GM18870 (cell line): ENCODE results near the gene SFT2D1.
"Not testable (repeated sequence)": the region's sequence is repeated elsewhere in the genome, so short reads cannot be mapped to it uniquely, and the experiment has no call there.

Source experiments
- ATAC-seq: cut with Tn5 transposase; IDR thresholded peaks from one replicate; pipeline ENCODE4 v1.9.1; 2021; ENCODE audit warnings: moderate library complexity; ENCODE audit not compliant: unreplicated experiment

SFT2D1 gene

DNA sequence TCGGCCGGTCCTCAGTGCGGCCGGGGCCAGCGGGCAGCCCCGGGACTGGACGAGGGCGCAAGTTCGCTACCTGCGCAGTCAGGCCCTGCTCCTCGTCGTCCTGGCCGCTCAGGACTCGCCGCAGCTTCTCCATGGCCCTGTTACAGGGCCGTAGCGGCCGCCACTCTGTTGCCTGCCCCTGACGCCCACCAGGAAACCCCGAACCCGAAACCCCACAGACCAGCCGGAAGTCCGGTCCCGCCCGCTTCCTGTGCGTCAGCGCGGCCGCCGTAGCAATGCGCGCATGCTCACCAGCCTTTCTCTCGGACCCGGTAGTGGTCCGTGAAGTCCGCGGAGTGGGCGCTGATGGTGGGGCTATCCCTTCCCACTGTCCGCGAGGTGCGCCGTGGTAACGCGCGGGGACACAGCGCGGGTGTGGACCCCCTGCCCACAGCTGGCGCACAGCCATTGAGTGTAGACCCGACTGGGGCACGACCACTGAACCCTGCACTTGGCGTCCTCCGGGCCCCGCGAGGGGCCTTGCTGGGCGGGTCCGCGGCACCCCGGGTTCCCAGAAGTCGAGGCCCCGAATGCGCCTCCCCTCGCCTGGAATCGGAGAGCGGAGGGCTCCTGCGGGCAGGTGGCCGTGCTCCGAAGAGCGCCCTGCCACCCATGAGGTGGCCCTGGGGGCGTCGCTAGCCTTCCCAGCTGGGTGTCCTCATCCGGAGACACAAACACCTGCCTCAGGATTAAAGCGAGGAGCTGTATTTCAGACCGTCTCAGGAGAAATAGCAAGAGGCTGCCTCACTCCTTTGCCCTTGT lies at the start of gene SFT2D1:
SFT2D1 (minus strand) TSS at position 197 of the 801 bp plus-strand sequence; CDS start at position 133, 64 bp downstream.
- ATAC-seq = peak; percentile 85

DNA sequence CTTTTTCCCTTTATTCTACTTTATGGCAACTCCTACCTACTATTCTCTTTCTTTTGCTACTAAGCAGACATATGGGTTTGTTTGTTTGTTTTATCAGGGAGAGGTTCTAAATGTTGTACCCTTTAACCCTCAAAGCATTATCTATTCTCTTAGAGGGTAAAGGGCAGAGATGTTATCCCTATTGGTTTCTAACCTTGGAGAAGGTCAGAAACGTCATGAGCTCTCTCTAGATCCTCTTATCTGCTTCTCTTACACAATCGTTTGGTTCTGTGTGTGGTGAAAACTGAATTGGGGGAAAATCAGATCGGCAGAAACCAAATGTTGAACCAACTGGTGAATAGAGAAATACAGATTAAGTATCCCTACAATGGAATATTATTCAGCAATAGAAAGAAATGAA lies 46.8 kb upstream of the SFT2D1 start:
- no peak for ATAC-seq

DNA sequence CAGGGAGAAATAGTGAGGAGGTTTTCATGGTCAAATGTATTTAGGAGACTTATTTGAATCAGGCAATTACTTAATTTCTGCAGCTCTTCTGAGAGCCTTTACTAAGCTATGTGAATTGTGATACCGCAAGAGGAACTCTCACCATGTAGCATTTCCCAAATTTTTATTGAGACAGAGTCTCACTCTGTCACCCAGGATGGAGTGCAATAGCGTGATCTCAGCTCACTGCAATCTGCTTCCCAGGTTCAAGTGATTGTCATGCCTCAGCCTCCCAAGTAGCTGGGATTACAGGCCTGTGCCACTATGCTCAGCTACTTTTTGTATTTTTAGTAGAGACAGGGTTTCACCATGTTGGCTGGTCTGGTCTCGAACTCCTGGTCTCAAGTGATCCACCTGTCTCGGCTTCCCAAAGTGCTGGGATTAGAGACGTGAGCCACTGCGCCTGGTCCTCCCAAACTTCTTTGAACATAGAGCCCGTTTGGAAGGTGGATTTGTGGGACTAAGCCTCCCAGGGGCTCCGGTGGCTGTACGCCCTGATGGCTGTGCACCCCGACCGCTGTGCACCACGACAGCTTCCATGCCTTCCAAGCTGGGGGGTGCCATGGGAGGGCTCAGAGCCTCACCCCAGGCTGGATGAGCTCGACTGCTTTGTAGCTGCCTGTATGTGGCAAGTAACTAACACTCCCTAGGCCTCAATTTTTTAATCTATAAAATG lies 46.1 kb upstream of the SFT2D1 start:
- no peak for ATAC-seq

DNA sequence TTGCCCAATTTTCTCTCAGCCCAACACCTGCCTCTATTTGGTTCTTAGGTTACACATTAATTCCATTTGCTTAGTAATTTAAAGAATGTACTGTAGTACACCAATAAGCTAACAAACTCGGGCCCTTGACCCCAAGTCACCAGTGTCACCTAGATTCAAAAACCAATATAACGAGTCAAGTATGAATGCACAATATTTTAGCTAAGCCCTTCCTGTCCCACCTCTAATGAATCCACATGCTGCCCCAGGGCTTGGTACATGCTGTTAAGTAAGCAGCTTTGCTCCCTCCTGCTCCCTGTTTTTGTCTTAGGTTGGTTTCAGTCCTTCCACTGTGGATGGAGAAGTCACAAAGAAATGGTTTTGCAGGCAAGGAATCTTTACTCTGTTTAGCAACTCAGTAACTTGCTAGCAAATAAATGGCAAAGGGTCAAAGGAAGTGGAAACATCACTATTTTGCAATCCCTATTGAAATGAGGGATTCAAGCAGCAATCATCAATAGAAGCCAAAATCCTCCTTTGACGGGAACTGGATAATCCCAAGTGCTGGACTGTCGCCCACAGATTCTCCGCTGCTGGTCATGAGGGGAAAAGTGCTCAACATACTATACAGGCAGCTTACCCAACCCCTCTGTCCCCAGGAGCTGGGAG lies 45.4 kb upstream of the SFT2D1 start:
- ATAC-seq = no peak

DNA sequence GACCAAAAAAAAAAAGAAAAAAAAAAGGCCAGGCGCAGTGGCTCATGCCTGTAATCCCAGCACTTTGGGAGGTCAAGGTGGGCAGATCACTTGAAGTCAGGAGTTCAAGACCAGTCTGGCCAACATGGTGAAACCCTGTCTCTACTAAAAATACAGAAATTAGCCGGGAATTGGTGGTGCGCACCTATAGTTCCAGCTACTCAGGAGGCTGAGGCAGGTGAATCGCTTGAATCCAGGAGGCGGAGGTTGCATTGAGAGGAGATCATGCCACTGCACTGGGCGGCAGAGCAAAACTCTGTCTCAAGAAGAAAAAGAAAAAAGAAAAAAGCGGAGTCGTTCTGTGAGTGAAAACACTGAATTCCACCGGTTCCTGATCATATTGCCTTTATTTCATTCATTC lies 44.8 kb upstream of the SFT2D1 start:
- not testable (repeated sequence) for ATAC-seq

DNA sequence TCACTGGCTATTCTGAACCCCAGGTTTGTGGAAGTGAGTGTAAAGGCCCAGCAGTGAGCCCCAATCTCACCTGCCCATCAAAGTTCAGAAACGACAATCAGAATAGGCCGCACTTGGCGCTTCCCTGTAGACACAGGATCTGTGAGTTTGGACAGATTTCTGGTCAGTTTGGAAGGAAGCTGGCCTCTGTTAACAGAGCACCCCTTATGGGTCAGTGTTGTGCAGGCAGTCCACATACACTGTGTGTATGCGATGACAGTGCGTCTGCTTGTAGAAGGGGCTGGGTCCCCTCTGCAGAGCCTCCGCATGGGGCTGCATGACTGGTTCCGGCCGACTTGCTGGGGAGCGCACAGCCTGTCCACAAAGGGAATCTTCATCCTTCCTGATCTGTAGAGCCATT lies 43.8 kb upstream of the SFT2D1 start:
- ATAC-seq = no peak

DNA sequence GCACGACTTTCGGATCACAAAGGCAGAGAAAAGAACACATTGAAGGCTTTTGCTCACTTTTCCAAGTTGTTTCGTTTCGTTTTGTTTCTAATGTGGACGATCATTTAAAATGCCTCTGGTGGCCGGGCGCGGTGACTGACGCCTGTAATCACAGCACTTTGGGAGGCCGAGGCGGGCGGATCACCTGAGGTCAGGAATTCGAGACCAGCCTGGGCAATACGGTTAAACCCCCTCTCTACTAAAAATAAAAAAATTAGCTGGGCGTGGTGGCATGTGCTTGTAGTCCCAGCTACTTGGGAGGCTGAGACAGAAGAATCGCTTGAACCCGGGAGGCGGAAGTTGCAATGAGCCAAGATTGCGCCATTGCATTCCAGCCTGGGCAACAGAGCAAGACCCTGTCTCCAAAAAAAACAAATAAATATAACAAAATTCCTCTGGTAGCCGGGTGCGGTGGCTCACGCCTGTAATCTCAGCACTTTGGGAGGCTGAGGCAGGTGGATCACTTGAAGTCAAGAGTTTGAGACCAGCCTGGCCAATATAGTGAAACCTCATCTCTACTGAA lies 41.5 kb upstream of the SFT2D1 start:
- not testable (repeated sequence) for ATAC-seq

DNA sequence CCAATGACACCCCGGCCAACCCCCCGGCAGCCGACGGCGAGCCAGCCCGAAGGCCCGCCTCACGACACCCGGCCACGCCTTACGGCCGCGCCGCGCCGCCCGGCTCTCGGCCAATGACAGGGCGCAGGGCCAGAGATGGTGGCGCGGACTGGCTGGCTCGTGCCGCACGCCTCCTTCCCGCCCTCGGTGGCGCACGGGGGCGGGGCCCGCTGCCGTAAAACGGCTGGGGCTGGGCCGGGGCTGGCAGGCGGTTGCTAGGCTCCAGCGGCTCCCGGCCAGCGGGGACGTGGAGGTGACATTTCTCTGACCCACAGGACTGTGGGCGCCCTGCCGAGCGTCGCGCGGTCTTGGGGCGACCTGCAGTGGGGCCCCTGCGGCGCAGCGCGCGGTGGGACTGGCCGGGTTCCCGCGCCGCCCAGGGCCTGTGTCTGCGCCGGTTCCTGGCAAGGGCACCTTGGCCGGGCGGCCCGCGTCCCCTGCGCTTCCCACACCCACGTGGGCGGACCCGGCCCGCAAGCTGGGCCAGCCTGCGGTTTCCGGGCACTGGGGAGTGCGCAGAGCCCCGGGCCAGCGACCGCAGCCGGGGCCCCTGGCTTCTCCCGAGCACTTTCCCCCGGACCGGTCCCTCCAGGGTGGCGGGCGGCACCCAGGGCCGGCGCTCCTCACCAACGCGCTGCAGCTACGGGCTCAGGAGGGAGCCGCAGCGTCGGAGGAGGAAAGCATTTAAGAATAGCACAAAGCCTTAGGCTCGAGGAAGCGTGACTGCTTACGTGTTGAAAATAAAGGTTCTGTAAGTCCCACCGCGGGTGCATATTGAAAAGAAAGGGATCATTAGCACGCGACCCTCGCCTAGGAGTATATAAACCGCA lies 40.8 kb upstream of the SFT2D1 start, which contains the start of gene MPC1:
MPC1 (minus strand) TSS at position 8 of the 869 bp plus-strand sequence. CDS start 64 bp downstream, outside the sequence.
- ATAC-seq = peak; percentile 76

DNA sequence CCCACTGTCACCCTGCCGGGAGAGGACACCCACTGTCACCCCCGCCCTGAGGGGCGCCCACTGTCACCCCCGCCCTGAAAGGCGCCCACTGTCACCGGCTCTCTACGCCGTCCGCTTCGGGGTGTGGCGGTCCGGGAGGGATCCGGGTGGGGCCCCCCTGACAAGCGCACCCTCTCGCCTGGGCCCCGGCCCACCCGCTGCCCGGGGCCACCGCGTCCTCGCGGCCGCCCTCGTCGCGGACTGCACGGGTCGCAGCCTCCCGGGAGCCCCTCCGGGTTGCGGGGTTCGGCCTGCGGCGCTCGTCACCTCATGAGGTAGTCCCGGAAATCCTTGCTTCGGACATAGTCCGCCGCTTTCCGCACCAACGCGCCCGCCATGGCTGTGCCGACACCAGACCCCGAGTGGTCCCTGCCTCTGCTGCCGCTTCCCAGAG lies 40.2 kb upstream of the SFT2D1 start:
- ATAC-seq = peak; percentile 9

DNA sequence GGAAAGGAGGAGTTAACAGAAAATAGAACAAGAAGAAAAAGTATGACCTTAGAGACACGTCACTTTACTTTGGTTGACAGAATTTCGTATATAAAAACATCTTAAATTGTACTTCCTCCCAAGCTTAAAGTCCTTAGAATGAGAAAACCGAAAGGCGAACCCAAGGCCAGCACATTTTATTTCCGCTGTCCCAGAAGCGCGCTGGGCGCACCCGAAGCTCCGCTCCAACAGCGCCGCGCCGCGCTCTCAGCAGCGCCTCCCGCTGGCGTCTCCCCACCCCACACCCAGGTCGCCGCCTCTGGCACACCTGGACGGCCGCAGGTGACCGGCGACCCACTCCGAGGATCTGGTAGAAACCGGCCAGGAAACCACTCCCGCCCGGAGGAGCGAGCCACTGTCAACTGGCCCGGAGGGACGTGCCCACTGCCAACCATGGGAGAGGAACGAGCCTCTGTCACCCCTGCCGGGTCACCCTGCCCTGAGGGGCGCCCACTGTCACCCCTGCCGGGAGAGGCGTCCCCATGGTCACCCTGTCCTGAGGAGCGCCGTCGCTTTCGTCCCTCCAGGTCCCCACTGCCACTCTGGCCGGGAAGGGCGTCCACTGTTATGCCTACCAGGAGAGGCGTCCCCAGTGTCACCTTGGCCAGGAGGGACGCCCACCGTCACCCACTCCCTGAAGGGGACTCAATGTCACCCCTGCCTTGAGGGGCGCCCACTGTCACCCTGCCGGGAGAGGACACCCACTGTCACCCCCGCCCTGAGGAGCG lies 39.6 kb upstream of the SFT2D1 start:
- ATAC-seq = peak; percentile 39

DNA sequence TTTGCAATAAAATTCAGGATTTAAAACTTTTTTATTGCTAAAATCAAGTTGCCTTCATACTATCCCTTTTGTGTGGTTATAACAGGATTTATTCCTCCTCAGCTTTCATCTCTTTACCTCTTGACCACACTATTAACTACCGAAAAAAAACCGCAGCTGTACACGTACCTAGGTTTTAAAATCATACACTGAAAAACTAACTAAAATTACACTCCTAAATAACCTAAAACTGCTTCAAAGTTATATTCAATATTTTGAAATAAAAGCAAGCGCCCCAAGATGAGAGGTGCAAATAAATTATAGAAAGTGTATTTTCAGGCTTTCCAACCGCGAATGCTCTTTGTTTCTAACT lies 39.0 kb upstream of the SFT2D1 start:
- ATAC-seq = no peak

DNA sequence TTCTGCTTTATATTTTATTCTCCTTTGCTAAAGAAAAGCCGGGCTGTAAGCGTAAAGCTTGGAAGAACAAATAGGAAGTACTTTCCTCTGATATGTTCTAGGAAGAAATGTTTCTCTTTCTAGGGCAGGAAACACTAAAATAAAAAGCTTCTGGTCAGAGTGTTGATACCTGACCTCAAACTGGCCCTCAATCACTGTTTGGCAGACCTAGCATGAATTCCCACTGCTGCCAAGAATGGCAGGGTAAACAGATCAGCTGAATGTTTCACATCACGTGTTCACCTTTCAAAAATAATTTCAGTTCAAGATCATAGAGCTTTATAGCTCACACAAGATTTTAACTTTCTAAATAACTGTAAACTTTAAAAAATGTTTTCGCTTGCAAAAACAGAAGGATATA lies 37.5 kb upstream of the SFT2D1 start:
- no peak for ATAC-seq

DNA sequence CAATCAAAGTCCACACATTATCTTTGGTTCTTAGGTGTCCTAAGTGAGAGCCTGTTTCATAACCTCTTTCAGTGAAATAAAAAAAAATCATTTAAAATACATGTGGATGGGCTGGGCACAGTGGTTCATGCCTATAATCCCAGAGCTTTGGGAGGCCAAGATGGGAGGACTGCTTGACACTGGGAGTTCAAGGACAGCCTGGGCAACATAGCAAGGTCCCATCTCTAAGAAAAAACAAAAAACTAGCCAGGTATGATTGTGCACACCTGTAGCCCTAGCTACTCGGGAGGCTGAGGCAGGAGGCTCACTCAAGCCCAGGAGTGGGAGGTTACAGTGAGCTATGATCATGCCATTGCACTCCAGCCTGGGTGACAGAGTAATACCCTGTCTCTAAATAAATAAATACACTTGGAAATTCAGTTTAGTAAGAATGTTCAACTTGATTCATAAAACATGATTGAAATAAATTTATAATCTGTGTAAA lies 36.8 kb upstream of the SFT2D1 start:
- ATAC-seq = no peak

DNA sequence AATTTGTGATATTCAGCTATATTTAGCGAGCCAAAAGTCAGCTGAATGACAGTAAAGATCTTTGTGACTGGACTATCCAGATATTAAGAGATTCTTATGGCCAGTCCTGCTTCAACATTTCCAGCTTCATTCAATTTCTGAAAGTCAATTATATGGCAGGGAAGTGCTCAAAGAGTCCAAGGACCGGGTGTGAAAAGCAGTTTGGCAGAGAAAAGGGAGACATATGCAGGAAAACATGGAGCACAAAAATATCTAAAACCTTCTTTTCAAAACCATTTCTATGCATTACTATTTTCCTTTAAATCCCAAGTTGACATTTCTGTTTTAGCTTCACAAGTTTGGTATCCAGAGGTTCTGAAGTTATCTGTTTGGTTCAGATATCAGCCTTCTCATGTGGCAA lies 35.4 kb upstream of the SFT2D1 start:
- no peak for ATAC-seq

DNA sequence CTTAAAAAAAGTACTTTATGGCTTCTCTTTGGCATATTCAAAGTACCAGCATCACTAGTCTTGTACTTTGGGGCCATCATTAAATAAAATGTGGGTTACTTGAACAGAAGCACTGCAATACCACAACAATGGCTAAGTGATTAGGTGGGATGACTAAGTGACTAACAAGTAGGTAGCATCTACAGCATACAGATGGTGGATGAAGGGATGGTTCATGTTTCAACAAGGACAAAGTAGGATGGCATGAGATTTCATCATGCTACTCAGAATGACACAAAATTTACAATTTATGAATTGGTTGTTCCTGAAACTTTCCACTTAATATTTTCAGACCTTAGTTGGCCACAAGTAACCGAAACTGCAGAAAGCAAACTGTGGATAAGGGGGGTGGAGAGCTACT lies 32.7 kb upstream of the SFT2D1 start:
- no peak for ATAC-seq

DNA sequence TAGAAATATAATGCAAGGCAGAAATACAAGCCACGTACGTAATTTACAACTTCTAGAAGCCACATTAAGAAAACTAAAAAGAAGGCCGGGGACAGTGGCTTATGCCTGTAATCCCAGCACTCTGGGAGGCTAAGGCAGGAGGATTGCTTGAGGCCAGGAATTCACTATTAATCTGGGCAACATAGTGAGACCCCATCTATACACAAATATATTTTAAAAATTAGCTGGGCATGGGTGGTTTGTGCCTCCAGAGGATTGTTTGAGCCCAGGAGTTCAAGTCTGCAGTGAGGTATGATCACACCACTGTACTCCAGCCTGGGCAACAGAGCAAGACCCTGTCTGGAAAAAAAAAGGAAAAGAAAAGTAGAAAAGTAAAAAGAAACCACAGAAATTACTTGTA lies 28.1 kb upstream of the SFT2D1 start:
- no peak for ATAC-seq

DNA sequence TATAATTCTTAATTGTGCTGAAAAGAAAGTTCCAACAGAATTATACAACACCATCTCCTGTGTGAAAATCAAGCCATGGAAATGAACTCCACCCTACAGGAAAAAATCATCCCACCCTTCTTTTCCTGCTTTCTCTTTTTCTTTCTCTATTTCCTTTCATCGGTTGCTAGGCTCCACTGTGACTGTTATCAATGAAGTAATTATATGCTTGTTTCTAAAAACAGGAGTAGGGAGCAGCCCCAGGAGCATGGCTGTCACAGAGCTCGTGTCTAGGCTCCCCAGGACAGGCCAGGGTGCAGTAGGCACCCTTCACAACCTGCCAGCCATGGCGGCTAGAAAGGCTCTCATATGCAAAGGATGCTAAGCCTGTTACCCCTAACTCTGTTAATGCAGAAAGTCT lies 27.4 kb upstream of the SFT2D1 start:
- ATAC-seq = no peak

DNA sequence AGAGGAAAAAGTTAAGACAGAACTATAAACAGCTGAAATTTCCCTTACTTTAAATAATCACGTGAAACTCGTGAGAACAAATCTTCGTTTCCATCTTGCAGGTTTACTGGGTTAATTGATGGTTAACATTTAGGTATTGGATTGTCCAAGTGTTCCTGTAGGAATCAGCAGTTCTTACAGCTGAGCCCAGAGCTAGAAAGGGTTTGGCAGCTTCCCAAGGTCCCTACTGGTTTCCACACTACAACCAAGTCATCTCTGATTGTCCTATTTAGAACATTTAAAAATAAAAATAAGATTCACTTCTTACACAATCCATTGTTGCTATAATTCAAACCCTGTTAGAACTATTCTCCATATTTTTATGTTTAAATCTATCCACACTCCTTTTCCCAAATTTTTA lies 24.6 kb upstream of the SFT2D1 start:
- no peak for ATAC-seq

DNA sequence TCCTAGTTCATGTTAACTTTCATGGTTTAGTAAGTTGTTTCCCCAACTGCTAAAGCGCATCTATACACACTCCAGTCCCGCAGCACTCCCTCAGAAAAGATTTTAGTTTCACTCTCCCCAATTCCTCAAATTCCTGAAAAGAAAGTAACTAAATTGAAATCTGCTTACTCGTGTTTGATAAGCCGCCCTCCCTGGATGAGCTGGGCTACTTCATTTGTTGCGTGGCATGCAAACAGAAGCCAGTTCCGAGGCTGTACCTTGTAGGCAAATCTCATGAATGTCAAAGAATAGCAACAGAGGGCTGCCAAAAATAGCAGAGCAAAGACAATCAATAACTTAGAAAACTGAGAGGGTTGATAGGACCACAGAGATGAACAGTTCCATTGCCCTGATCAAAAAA lies 23.5 kb upstream of the SFT2D1 start:
- ATAC-seq = no peak

DNA sequence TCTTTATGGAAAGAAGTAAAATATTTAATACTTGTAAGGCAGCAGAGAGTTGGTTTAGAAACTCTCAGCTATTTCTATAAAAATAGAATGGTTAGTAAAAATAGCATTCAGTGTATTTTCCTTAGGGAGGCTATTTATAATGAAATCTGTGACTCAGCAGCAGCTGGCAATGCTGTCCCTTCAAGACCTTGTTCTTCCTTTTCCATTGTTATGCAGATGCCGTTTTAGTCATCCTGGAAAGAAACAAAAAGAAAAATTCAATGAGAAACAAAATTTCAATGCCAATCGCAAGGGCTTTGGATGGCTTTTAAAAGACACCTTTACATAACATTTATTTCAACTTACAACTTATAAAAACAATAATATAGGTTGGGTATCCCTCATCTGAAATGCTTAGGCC lies 22.9 kb upstream of the SFT2D1 start:
- ATAC-seq = no peak
